ENCODE data around the gene ZNF536. TPM values are rescaled to one million over a fixed set of nuclear protein-coding genes. Genes with fewer than 3 reads are reported as not detected.

Gene ZNF536
- total RNA-seq, 1 experiment from 2014 or later = not detected

DNA sequence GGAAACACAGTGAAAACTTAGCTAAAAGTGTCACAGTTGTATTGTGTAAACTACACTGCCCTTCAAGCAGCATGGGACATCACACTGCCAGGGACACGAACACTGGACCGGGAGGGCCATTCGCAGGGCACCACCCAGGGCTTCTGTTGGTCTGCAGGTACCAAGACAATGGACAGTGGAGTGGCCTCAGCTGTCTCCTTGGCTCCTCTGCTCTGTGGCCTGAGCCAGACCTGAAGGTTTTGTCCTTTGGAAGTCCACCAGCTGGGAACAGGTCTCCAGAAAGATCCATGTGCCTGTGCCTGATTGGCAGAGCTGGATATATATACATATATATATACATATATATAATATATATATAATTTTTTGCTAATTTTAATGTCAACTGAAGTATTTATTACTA is 149.8 kb downstream of the ZNF536 start:
- no peak overlapping the region for H3K4ac ChIP-seq (ENCODE audit: low read depth, low read length)
- H3K23me2 ChIP-seq (ENCODE audit: insufficient read length, low read depth, low read length, poor library complexity, severe bottlenecking) = no peaks in the 10 kb centered on the region
- no peaks in the 10 kb centered on the region for H3K9me3 Mint-ChIP-seq
- no peak overlapping the region for H2BK120ac ChIP-seq (ENCODE audit: low read depth, low read length, poor library complexity, severe bottlenecking)
- DNase-seq = no peak
- no peaks in the 10 kb centered on the region for H3K79me1 ChIP-seq (ENCODE audit: insufficient read depth, low read depth, low read length, poor library complexity, severe bottlenecking)
- no peak overlapping the region for H4K91ac ChIP-seq (ENCODE audit: insufficient read length, low read depth, low read length)
- no peak overlapping the region for H3K9ac ChIP-seq (ENCODE audit: extremely low read depth, insufficient read length, low read length)
- no peaks in the 10 kb centered on the region for H3K9me3 ChIP-seq (ENCODE audit: control insufficient read depth, low read depth, low read length)
- peak overlapping the region; percentile 51 for H3K18ac ChIP-seq (ENCODE audit: insufficient read length, low read depth, low read length)
- H2AK5ac ChIP-seq (ENCODE audit: insufficient read length, low read length) = no peak overlapping the region
- H3K27ac ChIP-seq (ENCODE audit: insufficient read length, low read depth, low read length) = no peak overlapping the region
- H2BK20ac ChIP-seq (ENCODE audit: low read depth, low read length, poor library complexity, severe bottlenecking) = no peak overlapping the region
- no CpG with 5 or more reads among the region's 3 CpGs for WGBS (ENCODE audit: extremely low coverage, insufficient read length, low lambda C conversion rate)
- H3K23ac ChIP-seq (ENCODE audit: insufficient read length, low read depth, low read length) = no peak overlapping the region
- H3T11ph ChIP-seq (ENCODE audit: low read length) = no peak overlapping the region
- H3K4me1 Mint-ChIP-seq = peaks cover 15 to 18% of the 10 kb centered on the region in 2 experiments
- peaks cover 3% of the 10 kb centered on the region; the same call in 1 of the 2 replicates for H3K4me1 ChIP-seq (ENCODE audit: insufficient read depth, low read length)
- H3K14ac ChIP-seq (ENCODE audit: insufficient read depth, low read length) = peak overlapping the region; percentile 60
- TF ChIP-seq, protein P1, sequence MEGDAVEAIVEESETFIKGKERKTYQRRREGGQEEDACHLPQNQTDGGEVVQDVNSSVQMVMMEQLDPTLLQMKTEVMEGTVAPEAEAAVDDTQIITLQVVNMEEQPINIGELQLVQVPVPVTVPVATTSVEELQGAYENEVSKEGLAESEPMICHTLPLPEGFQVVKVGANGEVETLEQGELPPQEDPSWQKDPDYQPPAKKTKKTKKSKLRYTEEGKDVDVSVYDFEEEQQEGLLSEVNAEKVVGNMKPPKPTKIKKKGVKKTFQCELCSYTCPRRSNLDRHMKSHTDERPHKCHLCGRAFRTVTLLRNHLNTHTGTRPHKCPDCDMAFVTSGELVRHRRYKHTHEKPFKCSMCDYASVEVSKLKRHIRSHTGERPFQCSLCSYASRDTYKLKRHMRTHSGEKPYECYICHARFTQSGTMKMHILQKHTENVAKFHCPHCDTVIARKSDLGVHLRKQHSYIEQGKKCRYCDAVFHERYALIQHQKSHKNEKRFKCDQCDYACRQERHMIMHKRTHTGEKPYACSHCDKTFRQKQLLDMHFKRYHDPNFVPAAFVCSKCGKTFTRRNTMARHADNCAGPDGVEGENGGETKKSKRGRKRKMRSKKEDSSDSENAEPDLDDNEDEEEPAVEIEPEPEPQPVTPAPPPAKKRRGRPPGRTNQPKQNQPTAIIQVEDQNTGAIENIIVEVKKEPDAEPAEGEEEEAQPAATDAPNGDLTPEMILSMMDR (conservative IDR thresholded peaks at IDR 0.05) = no peak
- no peak overlapping the region for H2BK15ac ChIP-seq (ENCODE audit: low read depth, low read length)
- H4K5ac ChIP-seq (ENCODE audit: insufficient read length, low read depth, low read length) = no peak overlapping the region
- H3K56ac ChIP-seq (ENCODE audit: insufficient read length, low read depth, low read length) = no peak overlapping the region
- no peak overlapping the region for H3K4me2 ChIP-seq (ENCODE audit: insufficient read depth, insufficient read length, low read length)
- no peak overlapping the region for H4K8ac ChIP-seq (replicated peaks; ENCODE audit: insufficient read length, low read depth, low read length)
- no peaks in the 10 kb centered on the region for H3K36me3 Mint-ChIP-seq (ENCODE audit: insufficient read depth in 1 of 3, low read depth in 3 of 3)
- no peak overlapping the region; a peak in 1 of 7 replicates for H3K27ac Mint-ChIP-seq
- no peaks in the 10 kb centered on the region for H3K27me3 ChIP-seq (ENCODE audit: insufficient read depth, low read length)
- H3K79me2 ChIP-seq (ENCODE audit: insufficient read depth, low read length) = no peaks in the 10 kb centered on the region
- H2BK12ac ChIP-seq (ENCODE audit: insufficient read length, low read depth, low read length) = no peak overlapping the region
- H3K4me3 Mint-ChIP-seq = no peak overlapping the region
- no peak overlapping the region for H2BK5ac ChIP-seq (ENCODE audit: insufficient read length, low read length)
- H2AFZ ChIP-seq (ENCODE audit: low read length) = no peak overlapping the region
- H4K20me1 ChIP-seq (ENCODE audit: control insufficient read depth, insufficient read depth, insufficient read length) = no peaks in the 10 kb centered on the region
- H3K27me3 Mint-ChIP-seq (ENCODE audit: low read depth) = peaks cover 2% of the 10 kb centered on the region; the same call in 1 of the 2 replicates

All from H9 (cell line).